ENCODE measurements around the gene WEE1.

WEE1 gene

GRCh38 chr11:9528573-9529333 lies 44.7 kb upstream of the WEE1 start:
- ChIA-PET POLR2A (interaction anchor here (0.8 to 1.4 kb wide), 3 partner anchors 45 to 68 kb away, joined by 3 to 6 read pairs (median 3); partner anchors contain the start of genes WEE1 and ZNF143), CTCF (interaction anchor here (0.6 to 2.1 kb wide), 4 partner anchors 22 to 412 kb away, joined by 3 to 9 read pairs (median 3); no protein-coding TSS in a partner anchor)
- Histone ChIP-seq H3K9me3 (ENCODE audit: control insufficient read depth, insufficient read depth, low read depth, low read length) (no peaks in the 10 kb centered on the region), H3K27ac (ENCODE audit: extremely low read depth, low read depth, low read length) (peak overlapping the region; percentile 4; the same call in 1 of the 2 replicates), H3K36me3 (ENCODE audit: control insufficient read depth in 2 of 2, insufficient read depth in 1 of 2, low read length in 2 of 2) (peaks cover 0 to 3% of the 10 kb centered on the region in 2 experiments; a peak in 1 of 3 replicates), H3K4me3 (ENCODE audit: low read depth, low read length) (no peak overlapping the region), H3K4me1 (ENCODE audit: control insufficient read depth, insufficient read depth, low read length) (peaks cover 10% of the 10 kb centered on the region)
- TF ChIP-seq ZNF341 (tag by site-specific recombination; IDR thresholded peaks at IDR 0.05; ENCODE audit: low read depth) (peak; percentile 66; the same call in 1 of the 2 replicates), PRDM6 (tag by site-specific recombination; IDR thresholded peaks at IDR 0.05) (peak; percentile 82), ZNF571 (tag by site-specific recombination; IDR thresholded peaks at IDR 0.05) (no peak), TRIM28 (IDR thresholded peaks at IDR 0.05; ENCODE audit: borderline replicate concordance, low read length) (peak; percentile 73), PRDM10 (tag by site-specific recombination; IDR thresholded peaks at IDR 0.05) (peak; percentile 89), ZBTB17 (tag by site-specific recombination; IDR thresholded peaks at IDR 0.05) (peak; percentile 57), ZNF600 (tag by site-specific recombination; IDR thresholded peaks at IDR 0.05) (peak; percentile 82; the same call in 1 of the 2 replicates), HOXD13 (CRISPR knock-in tag; IDR thresholded peaks at IDR 0.05; ENCODE audit: borderline replicate concordance) (no peak), GLIS1 (tag by site-specific recombination; IDR thresholded peaks at IDR 0.05) (no peak), WT1 (tag by site-specific recombination; IDR thresholded peaks at IDR 0.05) (peak; percentile 25; the same call in 1 of the 2 replicates), SETDB1 (IDR thresholded peaks at IDR 0.05; ENCODE audit: insufficient read length, low read length) (peak; percentile 15), AEBP2 (tag by site-specific recombination; IDR thresholded peaks at IDR 0.05; ENCODE audit: borderline replicate concordance) (no peak)

GRCh38 chr11:9529334-9529650 lies 44.2 kb upstream of the WEE1 start:
- ChIA-PET CTCF (interaction anchor here (2.1 kb wide), 1 partner anchor 22 kb away, joined by 9 read pairs; no protein-coding TSS in a partner anchor), POLR2A (interaction anchor here (0.8 to 1.4 kb wide), 3 partner anchors 44 to 69 kb away, joined by 3 to 6 read pairs (median 3); partner anchors contain the start of genes WEE1 and ZNF143)
- Histone ChIP-seq H3K4me3 (ENCODE audit: low read depth, low read length) (no peak overlapping the region), H3K36me3 (ENCODE audit: control insufficient read depth in 2 of 2, insufficient read depth in 1 of 2, low read length in 2 of 2) (peaks cover 0 to 3% of the 10 kb centered on the region in 2 experiments; a peak in 1 of 3 replicates), H3K4me1 (ENCODE audit: control insufficient read depth, insufficient read depth, low read length) (peaks cover 10% of the 10 kb centered on the region), H3K27ac (ENCODE audit: extremely low read depth, low read depth, low read length) (no peak overlapping the region; the same call in 1 of the 2 replicates), H3K9me3 (ENCODE audit: control insufficient read depth, insufficient read depth, low read depth, low read length) (no peaks in the 10 kb centered on the region)
- TF ChIP-seq ZNF449 (tag by site-specific recombination; IDR thresholded peaks at IDR 0.05) (peak; percentile 90), GLIS1 (tag by site-specific recombination; IDR thresholded peaks at IDR 0.05) (peak; percentile 28; the same call in 1 of the 2 replicates), ZBTB48 (tag by site-specific recombination; IDR thresholded peaks at IDR 0.05) (peak; percentile 54; the same call in 1 of the 2 replicates), FEZF1 (tag by site-specific recombination; IDR thresholded peaks at IDR 0.05) (no peak), WT1 (tag by site-specific recombination; IDR thresholded peaks at IDR 0.05) (0 out of 2 replicates have a peak, but pooled peaks have one; percentile 15), PATZ1 (tag by site-specific recombination; IDR thresholded peaks at IDR 0.05) (0 out of 2 replicates have a peak, but pooled peaks have one; percentile 13), ZNF560 (tag by site-specific recombination; IDR thresholded peaks at IDR 0.05; ENCODE audit: borderline replicate concordance) (no peak), KLF1 (tag by site-specific recombination; IDR thresholded peaks at IDR 0.05) (0 out of 2 replicates have a peak, but pooled peaks have one; percentile 17), GLIS2 (tag by site-specific recombination; IDR thresholded peaks at IDR 0.05) (peak; percentile 46), ZNF391 (tag by site-specific recombination; IDR thresholded peaks at IDR 0.05; ENCODE audit: borderline replicate concordance, low read depth) (no peak), ZNF561 (tag by site-specific recombination; IDR thresholded peaks at IDR 0.05; ENCODE audit: borderline replicate concordance) (0 out of 2 replicates have a peak, but pooled peaks have one; percentile 69)

All from HEK293 (cell line).